Caco-2 (cell line): ENCODE measurements around the gene GFM1. TPM values are rescaled to one million over a fixed set of nuclear protein-coding genes. Genes with fewer than 3 reads are reported as not detected.

Experiments used
- BruUV-seq: library from RNA; stranded (reverse); fragments of 400-500 nt; replicated peaks from 2 replicates; lab custom pipeline; 2021; lab: Mats Ljungman, UMichigan
- CTCF ChIA-PET: fragments of 300-600 bp; sonication (Branson Sonifier 250); formaldehyde crosslinking; loops from one replicate; lab custom pipeline; 2022; ENCODE audit warnings: antibody characterized with exemption; lab: Charles Lee
- POLR2A ChIA-PET: fragments of 300-600 bp; sonication (Branson Sonifier 250); formaldehyde crosslinking; loops from one replicate; lab custom pipeline; 2022; ENCODE audit warnings: antibody characterized with exemption; lab: Charles Lee
- DNase-seq, 2 experiments: peaks; one replicate each; pipeline versions ENCODE4 v3.0.0 to v3.0.0-alpha.2; 2020 to 2022
- H3K27me3 ChIP-seq: replicated peaks from 2 replicates; pipeline ENCODE4 v1.6.0; 2011; ENCODE audit warnings: low read length; ENCODE audit not compliant: control insufficient read depth, insufficient read depth
- H3K36me3 ChIP-seq: 2 replicates; pipeline ENCODE4 v1.5.1; 2011; ENCODE audit warnings: low read length; ENCODE audit not compliant: control insufficient read depth, insufficient read depth
- H3K4me1 ChIP-seq: fragments of 250-450 bp; sonication (Bioruptor Pico); 2 replicates; pipeline ENCODE4 v1.5.1; 2020; ENCODE audit warnings: mild to moderate bottlenecking
- H3K4me3 ChIP-seq: 2 replicates; pipeline ENCODE4 v1.5.1; 2011; ENCODE audit warnings: low read depth, mild to moderate bottlenecking, control low read depth, low read length
- H3K9me3 ChIP-seq: fragments of 250-450 bp; sonication (Bioruptor Pico); 2 replicates; pipeline ENCODE4 v1.5.1; 2020; ENCODE audit warnings: mild to moderate bottlenecking, moderate library complexity
- H3K27ac Mint-ChIP-seq: one replicate; pipeline ENCODE4 v1.8.0; 2022; ENCODE audit warnings: mixed read lengths; ENCODE audit not compliant: unreplicated experiment
- H3K27me3 Mint-ChIP-seq: one replicate; pipeline ENCODE4 v1.8.0; 2022; ENCODE audit warnings: mixed read lengths; ENCODE audit not compliant: insufficient read depth, unreplicated experiment
- H3K36me3 Mint-ChIP-seq: one replicate; pipeline ENCODE4 v1.8.0; 2022; ENCODE audit warnings: mild to moderate bottlenecking, mixed read lengths; ENCODE audit not compliant: insufficient read depth, unreplicated experiment
- H3K4me1 Mint-ChIP-seq: one replicate; pipeline ENCODE4 v1.8.0; 2022; ENCODE audit warnings: low read depth, mixed read lengths; ENCODE audit not compliant: unreplicated experiment
- H3K4me3 Mint-ChIP-seq: one replicate; pipeline ENCODE4 v1.8.0; 2022; ENCODE audit warnings: mild to moderate bottlenecking, moderate library complexity, mixed read lengths; ENCODE audit not compliant: unreplicated experiment
- H3K9me3 Mint-ChIP-seq: one replicate; pipeline ENCODE4 v1.8.0; 2022; ENCODE audit warnings: mixed read lengths; ENCODE audit not compliant: unreplicated experiment
- intact Hi-C: fragments of 100-400 bp; cut with micrococcal nuclease; formaldehyde crosslinking; loops from one replicate; pipeline ENCODE4 v1.10.0; 2022; ENCODE audit not compliant: unreplicated experiment
- total RNA-seq: library from RNA; stranded (reverse); gene quantifications from 2 replicates; pipeline ENCODE4 v1.2.3, GENCODE V29; 2022
- TF ChIP-seq, protein P1 (sequence below), 2 experiments: fragments of 200-600 bp in 1 of 2; IDR thresholded peaks; 1 replicate in 1 of 2; 2 replicates in 1 of 2; pipeline versions ENCODE4 v1.5.1 to v1.8.0; 2011 to 2022; ENCODE audit warnings: antibody characterized with exemption in 1 of 2, control low read depth in 1 of 2, inconsistent platforms in 1 of 2, low read depth in 1 of 2, low read length in 1 of 2, mild to moderate bottlenecking in 1 of 2, moderate library complexity in 1 of 2; ENCODE audit not compliant: insufficient read depth in 1 of 2, severe bottlenecking in 1 of 2, unreplicated experiment in 1 of 2

The GFM1 gene
- total RNA-seq, 1 experiment from 2014 or later, result 58.2 TPM

DNA sequence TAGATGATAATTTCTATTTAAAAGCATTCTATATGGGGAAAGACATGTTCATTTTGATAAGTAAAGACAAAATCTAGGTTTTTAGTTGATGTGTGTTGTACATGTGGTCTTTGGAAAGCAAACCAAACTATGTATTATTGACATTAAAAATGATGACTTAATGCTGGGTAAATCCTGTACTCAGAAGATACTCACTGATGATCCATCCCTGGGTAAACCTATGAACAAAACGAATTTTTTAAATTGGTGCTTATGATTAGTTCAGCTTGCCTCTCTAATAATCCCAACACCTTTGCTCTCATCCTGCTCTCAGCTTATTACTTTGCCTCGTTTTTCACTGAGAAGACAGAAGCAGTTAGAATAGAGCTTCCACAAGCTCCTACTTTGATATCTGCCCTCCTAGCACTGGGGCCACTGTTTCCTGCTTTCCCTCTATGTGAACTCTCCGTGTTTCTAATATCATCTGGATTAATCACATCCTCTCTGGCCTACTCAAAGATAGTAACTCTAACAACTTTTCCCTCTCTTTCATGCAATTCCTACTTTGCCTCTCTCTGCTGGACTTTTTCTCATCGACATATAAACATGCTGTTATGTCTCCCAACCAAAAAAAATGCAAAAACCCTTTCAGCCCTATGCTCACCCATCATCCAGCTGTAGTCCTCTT lies 58.6 kb downstream of the GFM1 start:
- H3K4me3 ChIP-seq, result no peak overlapping the region
- no peak overlapping the region for H3K27ac Mint-ChIP-seq
- no peaks in the 10 kb centered on the region; the same call in 1 of the 2 replicates for H3K36me3 ChIP-seq
- DNase-seq, result no peak
- H3K27me3 Mint-ChIP-seq, result no peaks in the 10 kb centered on the region
- POLR2A ChIA-PET, result no interaction called here
- no peaks in the 10 kb centered on the region for H3K9me3 Mint-ChIP-seq
- TF ChIP-seq, protein P1, sequence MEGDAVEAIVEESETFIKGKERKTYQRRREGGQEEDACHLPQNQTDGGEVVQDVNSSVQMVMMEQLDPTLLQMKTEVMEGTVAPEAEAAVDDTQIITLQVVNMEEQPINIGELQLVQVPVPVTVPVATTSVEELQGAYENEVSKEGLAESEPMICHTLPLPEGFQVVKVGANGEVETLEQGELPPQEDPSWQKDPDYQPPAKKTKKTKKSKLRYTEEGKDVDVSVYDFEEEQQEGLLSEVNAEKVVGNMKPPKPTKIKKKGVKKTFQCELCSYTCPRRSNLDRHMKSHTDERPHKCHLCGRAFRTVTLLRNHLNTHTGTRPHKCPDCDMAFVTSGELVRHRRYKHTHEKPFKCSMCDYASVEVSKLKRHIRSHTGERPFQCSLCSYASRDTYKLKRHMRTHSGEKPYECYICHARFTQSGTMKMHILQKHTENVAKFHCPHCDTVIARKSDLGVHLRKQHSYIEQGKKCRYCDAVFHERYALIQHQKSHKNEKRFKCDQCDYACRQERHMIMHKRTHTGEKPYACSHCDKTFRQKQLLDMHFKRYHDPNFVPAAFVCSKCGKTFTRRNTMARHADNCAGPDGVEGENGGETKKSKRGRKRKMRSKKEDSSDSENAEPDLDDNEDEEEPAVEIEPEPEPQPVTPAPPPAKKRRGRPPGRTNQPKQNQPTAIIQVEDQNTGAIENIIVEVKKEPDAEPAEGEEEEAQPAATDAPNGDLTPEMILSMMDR (IDR thresholded peaks at IDR 0.05; ENCODE audit: insufficient read depth in 1 of 2, low read depth in 1 of 2, low read length in 1 of 2, severe bottlenecking in 1 of 2, unreplicated experiment in 1 of 2), result no peak
- no TSS peak for BruUV-seq
- intact Hi-C loops, result no loop called here
- H3K4me1 ChIP-seq, result no peaks in the 10 kb centered on the region
- no peaks in the 10 kb centered on the region for H3K27me3 ChIP-seq
- CTCF ChIA-PET, result no interaction called here
- H3K9me3 ChIP-seq, result no peaks in the 10 kb centered on the region
- peaks cover 4% of the 10 kb centered on the region for H3K36me3 Mint-ChIP-seq
- H3K4me3 Mint-ChIP-seq, result no peak overlapping the region
- no peaks in the 10 kb centered on the region for H3K4me1 Mint-ChIP-seq

DNA sequence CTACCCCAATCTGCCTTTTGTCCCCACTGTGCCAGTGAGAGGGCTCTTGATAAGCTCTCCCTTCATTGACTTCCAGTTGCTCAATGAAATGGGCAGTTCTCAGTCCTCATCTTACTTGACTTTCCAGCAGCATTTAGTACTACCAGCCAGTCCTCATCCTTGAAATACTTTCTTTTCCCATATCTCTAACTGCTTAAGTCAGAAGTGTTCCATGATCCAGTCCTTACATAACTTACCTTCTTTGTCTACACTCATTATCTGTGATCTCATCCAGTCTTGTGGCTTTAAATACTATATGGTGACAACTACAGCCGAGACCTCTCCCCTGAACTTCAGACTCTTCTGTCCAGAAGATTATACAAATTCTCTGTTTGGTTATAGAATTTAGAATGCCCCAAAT lies 59.2 kb downstream of the GFM1 start:
- Mint-ChIP-seq H3K9me3 (no peaks in the 10 kb centered on the region), H3K27ac (no peak overlapping the region), H3K27me3 (no peaks in the 10 kb centered on the region), H3K4me3 (no peak overlapping the region), H3K4me1 (no peaks in the 10 kb centered on the region), H3K36me3 (peaks cover 4% of the 10 kb centered on the region)
- Histone ChIP-seq H3K4me3 (no peak overlapping the region), H3K9me3 (no peaks in the 10 kb centered on the region), H3K4me1 (no peaks in the 10 kb centered on the region), H3K36me3 (no peaks in the 10 kb centered on the region; the same call in 1 of the 2 replicates), H3K27me3 (no peaks in the 10 kb centered on the region)
- ChIA-PET CTCF (no interaction called here), POLR2A (no interaction called here)
- TF ChIP-seq, protein P1 (IDR thresholded peaks at IDR 0.05; ENCODE audit: insufficient read depth in 1 of 2, low read depth in 1 of 2, low read length in 1 of 2, severe bottlenecking in 1 of 2, unreplicated experiment in 1 of 2), result no peak
- no TSS peak for BruUV-seq
- intact Hi-C loops, result no loop called here
- no peak for DNase-seq

- H3K27me3 ChIP-seq, result no peaks in the 10 kb centered on the region
- H3K4me3 ChIP-seq, result no peak overlapping the region
- no peak for DNase-seq
- TF ChIP-seq, protein P1 (IDR thresholded peaks at IDR 0.05; ENCODE audit: insufficient read depth in 1 of 2, low read depth in 1 of 2, low read length in 1 of 2, severe bottlenecking in 1 of 2, unreplicated experiment in 1 of 2), result no peak
- Mint-ChIP-seq H3K4me3 (no peak overlapping the region), H3K27me3 (no peaks in the 10 kb centered on the region), H3K4me1 (no peaks in the 10 kb centered on the region), H3K9me3 (no peaks in the 10 kb centered on the region), H3K27ac (no peak overlapping the region), H3K36me3 (peaks cover 22% of the 10 kb centered on the region)
- CTCF ChIA-PET, result no interaction called here
- intact Hi-C loops, result no loop called here
- BruUV-seq, result no TSS peak
- H3K9me3 ChIP-seq, result no peaks in the 10 kb centered on the region
- POLR2A ChIA-PET, result no interaction called here
- H3K36me3 ChIP-seq, result no peaks in the 10 kb centered on the region; the same call in 1 of the 2 replicates
- no peaks in the 10 kb centered on the region for H3K4me1 ChIP-seq
These were observed 65.3 kb downstream of the GFM1 start for GRCh38 chr3:158709666-158710083.
